HepG2 (cell line): ENCODE data around the gene TMEM98.

Source experiments
- CCAR2 ChIP-seq: fragments of 200-400 bp; formaldehyde crosslinking; optimal IDR thresholded peaks from 2 replicates; pipeline ENCODE3; 2018; ENCODE audit warnings: low read depth, mild to moderate bottlenecking, low read length, moderate library complexity
- ELF1 ChIP-seq: sonication (generic); formaldehyde crosslinking; IDR thresholded peaks from 2 replicates; pipeline ENCODE4 v1.4.0; 2020; ENCODE audit warnings: missing genetic modification reagents
- EP300 ChIP-seq, 3 experiments: sonication (generic) in 1 of 3; formaldehyde crosslinking in 1 of 3; IDR thresholded peaks; 2 replicates each; pipeline versions ENCODE4 v1.5.1 to v1.6.1; 2011 to 2020; ENCODE audit warnings: low read depth in 2 of 3, low read length in 2 of 3, borderline replicate concordance in 1 of 3, improper control_type of control experiment in 1 of 3, mild to moderate bottlenecking in 1 of 3, missing genetic modification reagents in 1 of 3, moderate library complexity in 1 of 3
- POLR2A ChIP-seq, 2 experiments: IDR thresholded peaks; 2 replicates each; pipeline ENCODE4 v1.6.1; 2011; ENCODE audit warnings: low read depth in 2 of 2, low read length in 2 of 2, mild to moderate bottlenecking in 1 of 2, moderate library complexity in 1 of 2; ENCODE audit not compliant: insufficient read depth in 1 of 2
- RAD21 ChIP-seq: fragments of 450-650 bp; formaldehyde crosslinking; IDR thresholded peaks from 2 replicates; pipeline ENCODE4 v1.5.0; 2020; ENCODE audit warnings: mild to moderate bottlenecking
- RFX3 ChIP-seq: IDR thresholded peaks from 2 replicates; pipeline ENCODE4 v1.6.1; 2016; ENCODE audit warnings: missing biosample characterization, missing genetic modification reagents
- ZBTB10 ChIP-seq: sonication (generic); formaldehyde crosslinking; IDR thresholded peaks from 2 replicates; pipeline ENCODE4 v1.4.0; 2020; ENCODE audit warnings: missing genetic modification reagents, borderline replicate concordance
- ZNF691 ChIP-seq: sonication (generic); formaldehyde crosslinking; IDR thresholded peaks from 2 replicates; pipeline ENCODE4 v1.4.0; 2020; ENCODE audit warnings: missing genetic modification reagents, low read depth, mild to moderate bottlenecking, borderline replicate concordance
- ZZZ3 ChIP-seq: sonication (generic); formaldehyde crosslinking; IDR thresholded peaks from 2 replicates; pipeline ENCODE4 v1.4.0; 2020; ENCODE audit warnings: missing genetic modification reagents, mild to moderate bottlenecking, borderline replicate concordance
- TF ChIP-seq, protein P1 (sequence below): sonication (generic); formaldehyde crosslinking; IDR thresholded peaks from 2 replicates; pipeline ENCODE4 v1.5.0; 2020; ENCODE audit warnings: mild to moderate bottlenecking, missing genetic modification reagents, moderate library complexity
- TF ChIP-seq, protein P2 (sequence below): sonication (generic); formaldehyde crosslinking; IDR thresholded peaks from 2 replicates; pipeline ENCODE4 v1.5.0; 2020; ENCODE audit warnings: missing genetic modification reagents
- TF ChIP-seq, protein P3 (sequence below): IDR thresholded peaks from 2 replicates; pipeline ENCODE4 v1.6.1; 2012; ENCODE audit warnings: low read length, improper control_type of control experiment
- TF ChIP-seq, protein P4 (sequence below): fragments of 450-650 bp; IDR thresholded peaks from 2 replicates; pipeline ENCODE4 v1.6.1; 2017; ENCODE audit warnings: mild to moderate bottlenecking

- no peak for TF ChIP-seq ELF1
- no peak for TF ChIP-seq POLR2A (IDR thresholded peaks at IDR 0.05; ENCODE audit: insufficient read depth in 1 of 2, low read depth in 2 of 2, low read length in 2 of 2)
- TF ChIP-seq, protein P1, sequence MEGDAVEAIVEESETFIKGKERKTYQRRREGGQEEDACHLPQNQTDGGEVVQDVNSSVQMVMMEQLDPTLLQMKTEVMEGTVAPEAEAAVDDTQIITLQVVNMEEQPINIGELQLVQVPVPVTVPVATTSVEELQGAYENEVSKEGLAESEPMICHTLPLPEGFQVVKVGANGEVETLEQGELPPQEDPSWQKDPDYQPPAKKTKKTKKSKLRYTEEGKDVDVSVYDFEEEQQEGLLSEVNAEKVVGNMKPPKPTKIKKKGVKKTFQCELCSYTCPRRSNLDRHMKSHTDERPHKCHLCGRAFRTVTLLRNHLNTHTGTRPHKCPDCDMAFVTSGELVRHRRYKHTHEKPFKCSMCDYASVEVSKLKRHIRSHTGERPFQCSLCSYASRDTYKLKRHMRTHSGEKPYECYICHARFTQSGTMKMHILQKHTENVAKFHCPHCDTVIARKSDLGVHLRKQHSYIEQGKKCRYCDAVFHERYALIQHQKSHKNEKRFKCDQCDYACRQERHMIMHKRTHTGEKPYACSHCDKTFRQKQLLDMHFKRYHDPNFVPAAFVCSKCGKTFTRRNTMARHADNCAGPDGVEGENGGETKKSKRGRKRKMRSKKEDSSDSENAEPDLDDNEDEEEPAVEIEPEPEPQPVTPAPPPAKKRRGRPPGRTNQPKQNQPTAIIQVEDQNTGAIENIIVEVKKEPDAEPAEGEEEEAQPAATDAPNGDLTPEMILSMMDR = no peak
- TF ChIP-seq ZBTB10 (CRISPR knock-in tag) = no peak
- no peak for TF ChIP-seq RFX3 (CRISPR knock-in tag)
- no peak for TF ChIP-seq EP300 (IDR thresholded peaks at IDR 0.05; ENCODE audit: low read depth in 2 of 2, low read length in 2 of 2)
- TF ChIP-seq EP300 (CRISPR knock-in tag; IDR thresholded peaks at IDR 0.05; ENCODE audit: borderline replicate concordance) = no peak
- TF ChIP-seq RAD21 = no peak
- no peak for TF ChIP-seq ZNF691
- TF ChIP-seq, protein P2, sequence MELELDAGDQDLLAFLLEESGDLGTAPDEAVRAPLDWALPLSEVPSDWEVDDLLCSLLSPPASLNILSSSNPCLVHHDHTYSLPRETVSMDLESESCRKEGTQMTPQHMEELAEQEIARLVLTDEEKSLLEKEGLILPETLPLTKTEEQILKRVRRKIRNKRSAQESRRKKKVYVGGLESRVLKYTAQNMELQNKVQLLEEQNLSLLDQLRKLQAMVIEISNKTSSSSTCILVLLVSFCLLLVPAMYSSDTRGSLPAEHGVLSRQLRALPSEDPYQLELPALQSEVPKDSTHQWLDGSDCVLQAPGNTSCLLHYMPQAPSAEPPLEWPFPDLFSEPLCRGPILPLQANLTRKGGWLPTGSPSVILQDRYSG = no peak
- TF ChIP-seq CCAR2 = no peak
- TF ChIP-seq, protein P3, sequence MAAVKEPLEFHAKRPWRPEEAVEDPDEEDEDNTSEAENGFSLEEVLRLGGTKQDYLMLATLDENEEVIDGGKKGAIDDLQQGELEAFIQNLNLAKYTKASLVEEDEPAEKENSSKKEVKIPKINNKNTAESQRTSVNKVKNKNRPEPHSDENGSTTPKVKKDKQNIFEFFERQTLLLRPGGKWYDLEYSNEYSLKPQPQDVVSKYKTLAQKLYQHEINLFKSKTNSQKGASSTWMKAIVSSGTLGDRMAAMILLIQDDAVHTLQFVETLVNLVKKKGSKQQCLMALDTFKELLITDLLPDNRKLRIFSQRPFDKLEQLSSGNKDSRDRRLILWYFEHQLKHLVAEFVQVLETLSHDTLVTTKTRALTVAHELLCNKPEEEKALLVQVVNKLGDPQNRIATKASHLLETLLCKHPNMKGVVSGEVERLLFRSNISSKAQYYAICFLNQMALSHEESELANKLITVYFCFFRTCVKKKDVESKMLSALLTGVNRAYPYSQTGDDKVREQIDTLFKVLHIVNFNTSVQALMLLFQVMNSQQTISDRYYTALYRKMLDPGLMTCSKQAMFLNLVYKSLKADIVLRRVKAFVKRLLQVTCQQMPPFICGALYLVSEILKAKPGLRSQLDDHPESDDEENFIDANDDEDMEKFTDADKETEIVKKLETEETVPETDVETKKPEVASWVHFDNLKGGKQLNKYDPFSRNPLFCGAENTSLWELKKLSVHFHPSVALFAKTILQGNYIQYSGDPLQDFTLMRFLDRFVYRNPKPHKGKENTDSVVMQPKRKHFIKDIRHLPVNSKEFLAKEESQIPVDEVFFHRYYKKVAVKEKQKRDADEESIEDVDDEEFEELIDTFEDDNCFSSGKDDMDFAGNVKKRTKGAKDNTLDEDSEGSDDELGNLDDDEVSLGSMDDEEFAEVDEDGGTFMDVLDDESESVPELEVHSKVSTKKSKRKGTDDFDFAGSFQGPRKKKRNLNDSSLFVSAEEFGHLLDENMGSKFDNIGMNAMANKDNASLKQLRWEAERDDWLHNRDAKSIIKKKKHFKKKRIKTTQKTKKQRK = no peak
- TF ChIP-seq ZZZ3 = no peak
- TF ChIP-seq, protein P4, sequence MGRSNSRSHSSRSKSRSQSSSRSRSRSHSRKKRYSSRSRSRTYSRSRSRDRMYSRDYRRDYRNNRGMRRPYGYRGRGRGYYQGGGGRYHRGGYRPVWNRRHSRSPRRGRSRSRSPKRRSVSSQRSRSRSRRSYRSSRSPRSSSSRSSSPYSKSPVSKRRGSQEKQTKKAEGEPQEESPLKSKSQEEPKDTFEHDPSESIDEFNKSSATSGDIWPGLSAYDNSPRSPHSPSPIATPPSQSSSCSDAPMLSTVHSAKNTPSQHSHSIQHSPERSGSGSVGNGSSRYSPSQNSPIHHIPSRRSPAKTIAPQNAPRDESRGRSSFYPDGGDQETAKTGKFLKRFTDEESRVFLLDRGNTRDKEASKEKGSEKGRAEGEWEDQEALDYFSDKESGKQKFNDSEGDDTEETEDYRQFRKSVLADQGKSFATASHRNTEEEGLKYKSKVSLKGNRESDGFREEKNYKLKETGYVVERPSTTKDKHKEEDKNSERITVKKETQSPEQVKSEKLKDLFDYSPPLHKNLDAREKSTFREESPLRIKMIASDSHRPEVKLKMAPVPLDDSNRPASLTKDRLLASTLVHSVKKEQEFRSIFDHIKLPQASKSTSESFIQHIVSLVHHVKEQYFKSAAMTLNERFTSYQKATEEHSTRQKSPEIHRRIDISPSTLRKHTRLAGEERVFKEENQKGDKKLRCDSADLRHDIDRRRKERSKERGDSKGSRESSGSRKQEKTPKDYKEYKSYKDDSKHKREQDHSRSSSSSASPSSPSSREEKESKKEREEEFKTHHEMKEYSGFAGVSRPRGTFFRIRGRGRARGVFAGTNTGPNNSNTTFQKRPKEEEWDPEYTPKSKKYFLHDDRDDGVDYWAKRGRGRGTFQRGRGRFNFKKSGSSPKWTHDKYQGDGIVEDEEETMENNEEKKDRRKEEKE = no peak
These were observed 23.1 kb upstream of the TMEM98 start for GRCh38 chr17:32904891-32905290.
